Hypothalamus (tissue), 51 donors: Measurements from ENCODE around the gene MYL5.
"Not testable (repeated sequence)": the region's sequence is repeated elsewhere in the genome, so short reads cannot be mapped to it uniquely, and the experiment has no call there.

Source experiments
- DNase-seq, 51 donors: peaks; one replicate each; lab custom pipeline; 2025; lab: John Stamatoyannopoulos, UW

Gene MYL5

GRCh38 chr4:669806-670559 is 4.4 kb upstream of the MYL5 start:
- DNase-seq = not testable (repeated sequence)

- no peak for DNase-seq
These were observed 2.6 kb upstream of the MYL5 start for GRCh38 chr4:671769-672168.

DNA sequence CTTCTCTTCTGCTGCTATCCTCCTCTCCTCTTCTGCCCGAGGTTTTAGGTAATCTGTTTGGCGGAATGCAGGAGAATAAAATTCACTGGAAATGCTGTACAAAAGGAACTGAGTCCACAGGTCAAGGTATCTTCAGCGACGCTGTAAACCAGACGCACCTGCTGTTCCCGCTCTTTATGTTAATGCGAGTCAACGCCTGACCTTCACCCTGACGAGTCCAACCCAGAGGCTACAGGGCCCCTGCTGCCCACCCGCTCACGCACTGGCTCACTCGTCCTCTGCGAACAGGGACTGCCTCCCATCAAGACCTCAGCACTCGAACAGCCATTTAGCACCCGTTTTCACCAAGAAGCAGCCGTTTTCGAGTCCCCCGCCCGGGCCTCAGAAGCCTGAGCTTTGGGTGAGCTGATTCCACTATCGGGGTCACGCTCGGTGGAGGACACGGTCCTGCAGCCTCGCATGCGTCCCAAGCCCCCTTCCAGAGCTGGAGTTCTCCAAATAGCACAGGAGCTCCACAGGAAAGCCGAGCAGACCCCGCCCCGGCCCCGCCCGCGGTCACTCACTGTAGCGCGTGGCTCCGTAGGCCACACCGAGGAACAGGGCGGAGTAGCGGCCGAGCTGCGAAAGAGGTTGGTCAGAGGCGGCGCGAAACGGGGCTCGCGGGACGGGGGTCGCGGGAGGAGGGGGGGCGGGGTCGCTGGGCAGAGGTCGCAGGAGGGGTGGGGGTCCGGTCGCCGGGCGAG is 822 bp upstream of the MYL5 start:
- peak in 5 of 51 donors; percentile 13 to 66 (median 52) for DNase-seq

- DNase-seq = no peak
These were observed 917 bp downstream of the MYL5 start for GRCh38 chr4:675036-675882.

- no peak for DNase-seq
These were observed 1.9 kb downstream of the MYL5 start for GRCh38 chr4:675980-676870.

DNA sequence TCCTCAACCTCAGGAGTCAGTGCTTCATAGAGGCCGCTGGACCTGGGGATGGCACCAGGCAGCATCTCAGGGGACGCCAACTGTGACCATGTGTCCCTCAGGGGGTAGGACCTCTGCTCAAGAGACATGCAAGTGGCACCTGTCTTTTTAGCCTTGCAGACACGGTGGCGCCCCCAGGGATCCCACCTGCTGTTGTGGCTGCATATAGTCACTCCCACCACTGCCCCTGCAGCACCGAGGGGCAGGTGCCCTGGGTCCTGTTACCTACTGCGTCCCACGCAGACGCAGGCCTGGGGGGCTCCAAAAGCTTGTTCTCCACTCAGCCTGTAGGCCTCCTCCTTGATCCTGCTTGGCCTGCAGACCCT is 2.5 kb downstream of the MYL5 start:
- DNase-seq = no peak

DNA sequence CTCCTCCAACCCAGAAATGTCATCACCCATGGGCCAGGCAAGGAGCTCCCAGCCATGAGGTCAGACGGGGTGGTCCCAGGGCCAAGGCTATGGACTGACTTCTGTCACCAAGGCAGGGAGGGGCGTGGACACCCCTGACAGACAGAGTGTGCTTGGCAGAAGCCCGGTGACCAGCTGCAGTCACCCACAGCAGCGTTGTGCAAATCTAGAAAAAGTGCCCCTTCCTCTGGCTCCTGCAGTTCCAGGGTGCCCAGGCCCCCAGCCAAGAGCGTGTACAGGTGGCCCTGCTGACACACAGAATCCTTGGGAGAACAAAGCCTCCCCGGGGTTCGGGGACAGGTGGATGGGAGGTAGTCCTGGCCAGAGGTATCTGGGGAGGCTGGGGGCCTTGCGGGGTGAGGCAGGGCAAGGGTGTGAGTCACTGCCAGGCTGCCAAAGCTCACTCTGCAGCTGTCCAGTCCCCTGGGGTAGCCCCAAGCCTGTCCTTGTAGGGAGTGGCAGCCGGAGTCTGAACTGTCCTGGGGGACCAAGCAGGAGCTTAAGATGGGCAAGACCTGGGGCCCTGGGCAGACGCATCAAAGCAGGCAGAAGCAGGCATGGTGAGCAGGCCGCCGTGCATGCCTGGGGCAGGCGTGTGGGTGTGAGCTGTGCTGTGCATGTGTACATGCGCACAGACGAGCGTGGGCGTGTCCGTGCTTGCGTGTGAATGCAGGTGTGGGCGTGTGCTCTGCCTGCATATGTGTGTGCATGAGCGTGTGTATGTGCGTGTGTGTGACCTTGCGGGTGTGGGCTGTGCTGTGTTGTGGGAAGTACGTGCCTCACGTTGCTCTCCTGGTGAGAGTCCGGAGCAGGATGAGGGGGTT is 3.3 kb downstream of the MYL5 start:
- peak in 1 of 51 donors; percentile 24 for DNase-seq

- DNase-seq = no peak
These were observed 4.2 kb downstream of the MYL5 start for GRCh38 chr4:678331-679103.

DNA sequence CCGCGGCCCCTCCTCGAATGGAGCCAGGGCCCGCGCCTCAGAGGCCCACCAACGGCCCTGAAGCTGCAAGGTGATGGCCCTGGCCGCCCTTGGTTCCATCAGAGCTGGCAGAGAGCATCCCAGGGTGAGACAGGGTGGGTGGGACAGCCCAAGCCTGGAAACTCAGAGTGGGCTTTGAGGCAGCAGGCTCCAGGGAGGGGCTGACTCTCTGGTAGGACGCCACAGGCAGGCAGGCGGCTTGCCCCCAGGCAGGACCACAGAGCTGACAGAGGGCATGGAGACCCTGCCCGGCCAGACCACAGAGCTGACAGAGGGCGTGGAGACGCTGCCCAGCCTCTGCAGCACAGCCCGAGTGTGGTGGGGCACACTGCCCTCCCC is 4.8 kb downstream of the MYL5 start:
- DNase-seq = no peak

GRCh38 chr4:679629-680028 is 5.3 kb downstream of the MYL5 start:
- DNase-seq = no peak

DNA sequence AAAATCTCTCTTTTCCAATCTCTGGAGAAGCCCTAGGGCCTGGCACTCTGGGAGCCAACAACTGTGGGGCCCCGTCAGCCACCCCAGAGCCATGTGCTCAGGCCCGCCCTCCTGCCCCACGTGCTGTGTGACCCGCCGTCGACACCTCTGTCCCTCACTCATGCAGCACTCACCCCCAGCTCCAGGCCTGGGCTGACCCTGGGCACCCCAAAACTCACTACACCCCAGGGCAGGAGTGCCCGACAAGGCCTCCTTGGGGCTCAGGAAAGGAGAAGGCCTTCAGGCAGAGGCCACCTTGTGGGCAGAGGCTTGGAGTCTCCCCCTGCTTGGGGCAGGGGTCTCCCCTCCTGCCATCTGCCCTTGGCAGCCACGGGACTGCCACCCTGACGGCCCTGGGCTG is 5.7 kb downstream of the MYL5 start:
- no peak for DNase-seq

- no peak for DNase-seq
These were observed 6.2 kb downstream of the MYL5 start for GRCh38 chr4:680551-680927.

- DNase-seq = peak in 11 of 51 donors; percentile 10 to 47 (median 28)
These were observed 6.7 kb downstream of the MYL5 start for GRCh38 chr4:680928-681645.

DNA sequence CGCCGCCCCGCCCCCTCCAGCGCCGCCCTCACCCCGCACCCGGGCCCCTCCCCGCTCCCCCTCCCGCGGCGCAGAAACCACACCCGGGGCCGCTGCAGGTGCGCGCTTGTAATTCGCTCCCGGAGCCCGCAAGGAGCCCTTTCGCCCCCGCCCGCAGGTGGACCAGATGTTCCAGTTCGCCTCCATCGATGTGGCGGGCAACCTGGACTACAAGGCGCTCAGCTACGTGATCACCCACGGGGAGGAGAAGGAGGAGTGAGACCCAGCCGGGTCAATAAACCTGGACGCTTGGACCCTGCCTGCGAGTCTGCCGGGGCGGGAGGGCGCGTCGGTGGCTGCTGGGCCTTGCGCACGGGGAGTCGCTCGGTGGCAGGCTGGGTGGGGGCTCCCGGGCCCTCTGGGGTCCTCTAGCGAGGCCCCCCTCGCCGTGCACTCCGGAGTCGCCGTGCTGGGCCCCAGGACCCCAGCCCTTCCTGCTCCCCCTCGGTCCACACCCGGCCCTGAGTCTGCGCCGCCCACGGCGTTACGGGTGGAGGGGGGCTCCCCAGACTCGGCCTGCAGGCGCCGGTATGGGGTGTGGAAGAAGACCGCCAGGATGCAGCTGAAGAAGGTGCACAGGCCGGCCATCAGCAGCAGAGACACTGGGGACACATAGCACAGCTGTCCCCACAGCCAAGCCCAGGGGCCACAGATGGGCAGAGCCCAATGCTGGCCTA is 7.6 kb downstream of the MYL5 start:
- no peak for DNase-seq

GRCh38 chr4:682490-683172 is 8.3 kb downstream of the MYL5 start:
- no peak for DNase-seq

DNA sequence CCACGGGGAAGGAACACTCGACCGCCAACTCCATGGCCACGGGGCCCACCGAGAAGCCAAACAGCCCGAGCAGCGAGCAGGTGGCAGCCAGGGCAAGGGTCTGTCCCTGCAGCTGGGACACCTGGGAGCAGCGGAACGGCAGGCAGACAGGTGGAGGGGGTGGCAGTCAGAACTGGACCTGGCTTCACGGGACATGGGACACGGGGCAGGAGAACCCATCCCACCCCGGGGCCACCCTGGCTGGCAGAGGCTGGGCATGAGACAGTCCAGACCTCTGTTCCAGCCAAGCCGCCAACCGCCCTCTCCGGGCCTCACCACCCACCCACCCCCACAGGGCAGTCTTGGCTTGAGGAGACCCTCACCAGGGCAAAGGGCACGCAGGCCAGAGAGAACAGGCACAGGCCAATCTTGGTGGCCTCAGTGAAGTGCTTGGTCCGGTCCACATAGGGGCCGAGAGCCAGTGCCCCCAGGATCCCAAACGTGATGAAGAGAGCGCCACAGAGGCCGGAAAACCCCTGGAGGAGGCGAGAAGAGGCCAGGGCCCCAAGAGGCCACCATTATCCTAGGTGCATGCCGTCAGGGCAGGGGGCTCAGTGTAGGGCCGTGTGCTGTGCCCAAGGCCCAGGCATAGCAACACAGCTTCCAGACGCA is 9.0 kb downstream of the MYL5 start:
- DNase-seq = no peak
